Tibial artery (tissue), 4 donors: ENCODE measurements around the gene PPT1.
"Not testable (repeated sequence)": the region's sequence is repeated elsewhere in the genome, so short reads cannot be mapped to it uniquely, and the experiment has no call there.

Experiments used
- DNase-seq, 2 donors: peaks; one replicate each; pipeline ENCODE4 v3.0.0-alpha.2; 2019
- H3K27ac ChIP-seq, 2 donors: fragments of 200-600 bp; sonication (generic) in 1 of 2; 1 replicate in 1 of 2; 2 replicates in 1 of 2; pipeline ENCODE4 v1.5.1; 2018 to 2019; ENCODE audit warnings: mild to moderate bottlenecking in 1 of 2
- H3K27me3 ChIP-seq, 2 donors: fragments of 200-600 bp; sonication (generic) in 1 of 2; one replicate each; pipeline versions ENCODE4 v1.5.1 to v1.6.0; 2016 to 2019
- H3K36me3 ChIP-seq, 3 donors: fragments of 200-600 bp; sonication (generic) in 2 of 3; one replicate each; pipeline ENCODE4 v1.5.1; 2016 to 2019; ENCODE audit warnings: mild to moderate bottlenecking in 2 of 3
- H3K4me1 ChIP-seq, 4 donors: fragments of 200-600 bp; sonication (generic) in 2 of 4; 1 replicate in 3 of 4; 2 replicates in 1 of 4; pipeline ENCODE4 v1.5.1; 2016 to 2019
- H3K4me3 ChIP-seq, 2 donors: fragments of 200-600 bp; sonication (generic) in 1 of 2; 1 replicate in 1 of 2; 2 replicates in 1 of 2; pipeline ENCODE4 v1.5.1; 2018 to 2019; ENCODE audit warnings: mild to moderate bottlenecking in 2 of 2
- H3K9me3 ChIP-seq, 3 donors: fragments of 200-600 bp; sonication (generic) in 1 of 3; one replicate each; pipeline ENCODE4 v1.5.1; 2016 to 2019
- CTCF ChIP-seq, 2 experiments: fragments of 200-600 bp in 1 of 2; fragments of 450-650 bp in 1 of 2; IDR thresholded peaks; one replicate each; pipeline ENCODE4 v1.5.1; 2017 to 2019; ENCODE audit warnings: antibody characterized with exemption in 2 of 2, mild to moderate bottlenecking in 1 of 2, moderate library complexity in 1 of 2
- intact Hi-C: fragments of 100-400 bp; cut with DNase I; formaldehyde crosslinking; loops from one replicate; pipeline ENCODE4 v1.15.0; 2023; ENCODE audit warnings: low total_unique reads

Gene PPT1

DNA sequence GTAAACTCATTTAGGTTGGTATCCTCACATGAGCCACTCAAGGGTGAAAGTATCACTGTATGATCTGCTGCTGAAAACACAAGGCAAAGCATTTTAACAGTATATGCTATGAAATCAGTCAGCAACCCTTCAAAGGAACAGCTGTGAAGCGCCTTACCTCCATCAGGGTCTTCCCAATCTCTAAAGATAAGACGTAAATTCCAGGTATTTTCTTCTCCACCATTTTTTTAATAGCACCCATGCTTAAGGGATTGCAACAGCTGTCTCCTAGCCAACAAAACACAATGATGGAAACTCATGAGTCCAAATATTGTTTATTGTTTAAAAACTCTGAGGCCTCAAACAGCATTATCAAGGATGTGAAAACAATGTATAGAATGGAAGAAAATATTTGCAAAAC lies 4.8 kb downstream of the PPT1 start:
- Histone ChIP-seq H3K27me3 (no peaks in the 10 kb centered on the region), H3K4me3 (no peak overlapping the region), H3K27ac (no peak overlapping the region), H3K4me1 (peaks cover 0 to 10% (median 7%) of the 10 kb centered on the region in 4 donors), H3K9me3 (no peaks in the 10 kb centered on the region), H3K36me3 (peaks cover 45 to 59% (median 47%) of the 10 kb centered on the region in 3 donors)
- no peak for TF ChIP-seq CTCF (IDR thresholded peaks at IDR 0.05)
- DNase-seq, result no peak
- intact Hi-C loops, result no loop called here

- Histone ChIP-seq H3K4me1 (peaks cover 0 to 7% (median under 1%) of the 10 kb centered on the region in 4 donors), H3K27me3 (no peaks in the 10 kb centered on the region), H3K4me3 (no peak overlapping the region), H3K27ac (no peak overlapping the region), H3K36me3 (peaks cover 45 to 73% (median 53%) of the 10 kb centered on the region in 3 donors), H3K9me3 (no peaks in the 10 kb centered on the region)
- no peak for TF ChIP-seq CTCF (IDR thresholded peaks at IDR 0.05)
- DNase-seq, result no peak
- intact Hi-C loops, result no loop called here
These were observed 6.2 kb downstream of the PPT1 start for GRCh38 chr1:40090652-40091355.

- DNase-seq, result peak; percentile 74 to 77
- H3K4me3 ChIP-seq, result peak overlapping the region in 1 of 2 donors; percentile 23
- peaks cover 22 to 66% (median 35%) of the 10 kb centered on the region in 3 donors for H3K36me3 ChIP-seq
These were observed 12.3 kb downstream of the PPT1 start for GRCh38 chr1:40084750-40085149.

DNA sequence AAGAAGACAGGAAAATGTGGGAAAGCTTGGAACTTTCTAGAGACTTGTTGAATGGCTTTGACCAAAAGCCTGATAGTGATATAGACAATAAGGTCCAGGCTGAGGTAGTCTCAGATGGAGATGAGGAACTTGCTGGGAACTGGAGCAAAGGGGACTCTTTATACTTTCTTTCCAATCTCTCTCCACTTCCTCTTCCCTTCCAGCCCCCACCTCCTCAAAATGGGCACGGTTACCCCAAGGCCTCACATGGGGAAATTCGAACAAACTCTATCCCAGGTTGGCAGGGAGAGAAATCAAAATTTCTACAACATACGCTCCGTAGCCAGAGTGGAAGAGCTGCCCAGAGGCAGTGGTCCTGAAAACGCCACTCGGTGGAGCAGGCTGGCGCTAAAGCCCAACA lies 15.2 kb downstream of the PPT1 start:
- no peak overlapping the region for H3K27ac ChIP-seq
- peaks cover 0 to 64% (median 23%) of the 10 kb centered on the region in 3 donors for H3K36me3 ChIP-seq
- H3K4me3 ChIP-seq, result no peak overlapping the region
- DNase-seq, result no peak
- H3K4me1 ChIP-seq, result peaks cover 0 to 6% (median 2%) of the 10 kb centered on the region in 4 donors
- intact Hi-C loops, result no loop called here
- H3K9me3 ChIP-seq, result no peaks in the 10 kb centered on the region
- no peak for TF ChIP-seq CTCF (IDR thresholded peaks at IDR 0.05)
- no peaks in the 10 kb centered on the region for H3K27me3 ChIP-seq

More at GRCh38 chr1:40084750-40085149, 12.3 kb downstream of the PPT1 start:
- H3K27me3 ChIP-seq, H3K4me1 ChIP-seq, H3K27ac ChIP-seq, H3K9me3 ChIP-seq, intact Hi-C loops: not testable (repeated sequence)
- TF ChIP-seq CTCF (IDR thresholded peaks at IDR 0.05), result peak; percentile 35 to 80

- TF ChIP-seq CTCF (IDR thresholded peaks at IDR 0.05), result no peak
- Histone ChIP-seq H3K27me3 (no peaks in the 10 kb centered on the region), H3K4me3 (no peak overlapping the region), H3K4me1 (peaks cover 0 to 9% (median under 1%) of the 10 kb centered on the region in 4 donors), H3K36me3 (peaks cover 0 to 69% (median 17%) of the 10 kb centered on the region in 3 donors), H3K9me3 (no peaks in the 10 kb centered on the region), H3K27ac (no peak overlapping the region)
- DNase-seq, result no peak
- intact Hi-C loops, result no loop called here
These were observed 17.2 kb downstream of the PPT1 start for GRCh38 chr1:40079774-40080400.
